ENCODE data around the gene MYBPC3. TPM values are rescaled to one million over a fixed set of nuclear protein-coding genes. Genes with fewer than 3 reads are reported as not detected.

Gene MYBPC3
- total RNA-seq, 1 experiment from 2014 or later: 0.07 TPM

GRCh38 chr11:47359586-47359985, 7.1 kb upstream of the MYBPC3 start:
- no peaks in the 10 kb centered on the region for H3K9me3 Mint-ChIP-seq
- POLR2A ChIA-PET: no interaction called here

GRCh38 chr11:47359162-47359561, 6.7 kb upstream of the MYBPC3 start:
- H3K4me3 Mint-ChIP-seq: no peak overlapping the region
- CTCF ChIA-PET: interaction anchor here (1.0 kb wide), 1 partner anchor 125 kb away, joined by 3 read pairs; no protein-coding TSS in a partner anchor
- DNase-seq (ENCODE audit: low spot score): no peak
- peaks cover 5% of the 10 kb centered on the region for H3K4me1 Mint-ChIP-seq
- H3K27me3 Mint-ChIP-seq (ENCODE audit: low read depth): no peaks in the 10 kb centered on the region
- TF ChIP-seq USF1 (CRISPR knock-in tag; IDR thresholded peaks at IDR 0.05): no peak
- no peak for TF ChIP-seq NFYB (CRISPR knock-in tag; conservative IDR thresholded peaks at IDR 0.05; ENCODE audit: low read depth)
- no peak for TF ChIP-seq AFF4 (CRISPR knock-in tag; IDR thresholded peaks at IDR 0.05; ENCODE audit: borderline replicate concordance)
- TF ChIP-seq ZNF317 (CRISPR knock-in tag; IDR thresholded peaks at IDR 0.05; ENCODE audit: borderline replicate concordance, low read depth): no peak
- TF ChIP-seq FOXK1 (CRISPR knock-in tag; IDR thresholded peaks at IDR 0.05): no peak
- TF ChIP-seq TCF7 (CRISPR knock-in tag; IDR thresholded peaks at IDR 0.05; ENCODE audit: low read depth): no peak
- no peak for TF ChIP-seq ARID4B (CRISPR knock-in tag; IDR thresholded peaks at IDR 0.05; ENCODE audit: borderline replicate concordance)
- no peak for TF ChIP-seq ZNF263 (CRISPR knock-in tag; IDR thresholded peaks at IDR 0.05; ENCODE audit: low read depth)
- H3K27ac Mint-ChIP-seq: no peak overlapping the region; the same call in 1 of the 2 replicates
- no peaks in the 10 kb centered on the region for H3K36me3 Mint-ChIP-seq
- POLR2A ChIA-PET: no interaction called here
- no peaks in the 10 kb centered on the region for H3K9me3 Mint-ChIP-seq
- ATAC-seq: no peak

More at GRCh38 chr11:47359586-47359985, 7.1 kb upstream of the MYBPC3 start:
- Mint-ChIP-seq H3K27ac (no peak overlapping the region; the same call in 1 of the 2 replicates), H3K27me3 (ENCODE audit: low read depth) (no peaks in the 10 kb centered on the region), H3K4me1 (peaks cover 1% of the 10 kb centered on the region), H3K4me3 (no peak overlapping the region), H3K36me3 (no peaks in the 10 kb centered on the region)
- no peak for DNase-seq (ENCODE audit: low spot score)
- no peak for ATAC-seq
- CTCF ChIA-PET: interaction anchor here (1.0 kb wide), 1 partner anchor 126 kb away, joined by 3 read pairs; no protein-coding TSS in a partner anchor
- no peak for TF ChIP-seq ZNF232 (CRISPR knock-in tag; IDR thresholded peaks at IDR 0.05)

- H3K27me3 Mint-ChIP-seq (ENCODE audit: low read depth): no peaks in the 10 kb centered on the region
- CTCF ChIA-PET: no interaction called here
- H3K9me3 Mint-ChIP-seq: no peaks in the 10 kb centered on the region
- no peak overlapping the region for H3K4me3 Mint-ChIP-seq
- ATAC-seq (no peak), DNase-seq (ENCODE audit: low spot score) (no peak)
- no peaks in the 10 kb centered on the region for H3K36me3 Mint-ChIP-seq
- peaks cover 5% of the 10 kb centered on the region for H3K4me1 Mint-ChIP-seq
- H3K27ac Mint-ChIP-seq: no peak overlapping the region
- POLR2A ChIA-PET: no interaction called here
- no peak for TF ChIP-seq GRHL2 (CRISPR knock-in tag; IDR thresholded peaks at IDR 0.05; ENCODE audit: insufficient replicate concordance, severe bottlenecking)
- no peak for TF ChIP-seq FOXK1 (CRISPR knock-in tag; IDR thresholded peaks at IDR 0.05)
- TF ChIP-seq ZNF121 (CRISPR knock-in tag; IDR thresholded peaks at IDR 0.05): no peak
- no peak for TF ChIP-seq RORB (CRISPR knock-in tag; IDR thresholded peaks at IDR 0.05)
- no peak for TF ChIP-seq CREM (CRISPR knock-in tag; IDR thresholded peaks at IDR 0.05)
- TF ChIP-seq STAT6 (CRISPR knock-in tag; conservative IDR thresholded peaks at IDR 0.05; ENCODE audit: low read depth): no peak
- TF ChIP-seq ATF3 (CRISPR knock-in tag; conservative IDR thresholded peaks at IDR 0.05): no peak
- TF ChIP-seq ESRRA (CRISPR knock-in tag; IDR thresholded peaks at IDR 0.05; ENCODE audit: borderline replicate concordance): no peak
- no peak for TF ChIP-seq ZNF396 (CRISPR knock-in tag; IDR thresholded peaks at IDR 0.05; ENCODE audit: borderline replicate concordance)
- no peak for TF ChIP-seq PREB (CRISPR knock-in tag; IDR thresholded peaks at IDR 0.05; ENCODE audit: borderline replicate concordance)
These were observed 6.2 kb upstream of the MYBPC3 start for GRCh38 chr11:47358731-47359051.

All from WTC11 (cell line).